ENCODE data around the gene TBXA2R.
"Not testable (repeated sequence)": the region's sequence is repeated elsewhere in the genome, so short reads cannot be mapped to it uniquely, and the experiment has no call there.

Gene TBXA2R

DNA sequence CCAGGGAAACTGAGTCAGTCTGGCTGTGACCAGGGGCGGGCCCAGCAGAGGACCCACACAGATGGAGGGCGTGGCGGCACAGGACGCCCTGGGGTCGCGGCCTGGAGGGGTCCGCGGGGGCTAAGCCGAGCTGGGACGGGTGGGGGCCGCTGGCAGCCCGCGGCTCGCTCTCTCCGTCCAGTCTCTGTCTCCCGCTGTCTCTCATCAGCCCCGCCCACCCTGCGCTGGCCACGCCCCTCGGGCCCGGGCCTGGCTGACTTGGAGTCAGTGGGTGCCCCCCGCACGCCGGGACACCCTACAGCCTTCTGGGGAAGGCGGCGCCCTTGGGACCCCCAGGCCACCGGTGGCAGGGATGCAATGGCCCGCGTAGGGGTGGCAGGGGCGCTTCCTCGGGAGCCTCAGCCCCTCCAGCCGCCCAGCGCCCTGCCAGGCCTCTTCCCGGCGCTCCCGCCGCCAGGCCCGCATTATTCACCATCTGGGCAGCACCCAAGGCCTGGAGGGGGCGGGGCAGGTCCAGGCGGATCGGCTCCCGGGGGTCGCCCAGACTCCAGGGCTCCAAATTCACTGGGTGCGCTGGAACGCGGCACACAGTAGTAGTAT lies at the start of gene TBXA2R:
TBXA2R (minus strand) TSS at position 186 of the 600 bp plus-strand sequence. CDS start 6,241 bp downstream, outside the sequence.
- peaks cover 0 to 2% of the 10 kb centered on the region in 2 donors for H3K9me3 Mint-ChIP-seq
- H3K27me3 Mint-ChIP-seq, result no peaks in the 10 kb centered on the region
- ATAC-seq (replicated peaks) (peak; percentile 59 to 64), DNase-seq (peak; percentile 44)
- peaks cover 10 to 17% of the 10 kb centered on the region in 2 donors for H3K36me3 Mint-ChIP-seq
- H3K4me1 Mint-ChIP-seq, result peaks cover 16 to 28% of the 10 kb centered on the region in 2 donors
- H3K27ac Mint-ChIP-seq, result no peak within 1 kb of the TSS
- peak within 1 kb of the TSS in 1 of 2 donors; percentile 62 for H3K4me3 Mint-ChIP-seq

DNA sequence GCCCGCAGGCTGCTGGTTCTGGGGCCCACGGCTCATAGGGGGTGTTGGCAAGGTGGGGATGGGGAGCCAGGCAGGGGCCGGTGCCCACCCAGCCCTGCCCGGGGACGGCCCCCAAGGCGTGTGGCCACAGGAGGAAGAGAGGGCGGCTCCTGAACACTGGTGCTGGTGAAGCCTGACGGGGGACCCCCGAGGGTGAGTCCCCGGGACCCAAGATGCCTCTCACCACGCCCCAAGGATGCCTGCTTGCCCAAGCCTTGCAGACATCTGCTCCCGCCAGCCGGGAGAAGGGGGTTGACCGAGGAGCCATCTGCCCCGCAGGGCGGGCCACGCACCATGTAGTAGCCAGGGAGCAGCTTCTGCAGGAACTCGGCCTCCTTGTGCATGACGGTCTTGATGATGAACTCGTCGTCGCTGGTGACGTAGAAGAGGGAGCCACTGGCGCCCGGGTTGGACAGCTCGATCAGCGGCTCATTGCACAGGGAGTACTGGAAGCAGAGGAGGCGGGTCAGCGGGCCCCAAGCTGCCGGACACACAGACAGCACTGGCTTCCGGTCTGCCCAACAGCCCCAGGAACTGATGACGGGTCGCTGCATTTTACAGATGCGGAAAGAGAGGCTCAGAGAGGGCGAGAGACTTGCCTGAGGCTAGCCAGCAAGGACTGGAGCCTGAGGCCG lies 49.5 kb upstream of the TBXA2R start:
- H3K27ac Mint-ChIP-seq, result no peak overlapping the region
- DNase-seq, result no peak
- no peak overlapping the region for H3K4me3 Mint-ChIP-seq
- ATAC-seq (replicated peaks), result peak in 1 of 2 donors; percentile 23
- no peaks in the 10 kb centered on the region for H3K4me1 Mint-ChIP-seq
- H3K9me3 Mint-ChIP-seq, result peaks cover 0 to 2% of the 10 kb centered on the region in 2 donors
- H3K27me3 Mint-ChIP-seq, result no peaks in the 10 kb centered on the region
- peaks cover 40 to 58% of the 10 kb centered on the region in 2 donors for H3K36me3 Mint-ChIP-seq

DNA sequence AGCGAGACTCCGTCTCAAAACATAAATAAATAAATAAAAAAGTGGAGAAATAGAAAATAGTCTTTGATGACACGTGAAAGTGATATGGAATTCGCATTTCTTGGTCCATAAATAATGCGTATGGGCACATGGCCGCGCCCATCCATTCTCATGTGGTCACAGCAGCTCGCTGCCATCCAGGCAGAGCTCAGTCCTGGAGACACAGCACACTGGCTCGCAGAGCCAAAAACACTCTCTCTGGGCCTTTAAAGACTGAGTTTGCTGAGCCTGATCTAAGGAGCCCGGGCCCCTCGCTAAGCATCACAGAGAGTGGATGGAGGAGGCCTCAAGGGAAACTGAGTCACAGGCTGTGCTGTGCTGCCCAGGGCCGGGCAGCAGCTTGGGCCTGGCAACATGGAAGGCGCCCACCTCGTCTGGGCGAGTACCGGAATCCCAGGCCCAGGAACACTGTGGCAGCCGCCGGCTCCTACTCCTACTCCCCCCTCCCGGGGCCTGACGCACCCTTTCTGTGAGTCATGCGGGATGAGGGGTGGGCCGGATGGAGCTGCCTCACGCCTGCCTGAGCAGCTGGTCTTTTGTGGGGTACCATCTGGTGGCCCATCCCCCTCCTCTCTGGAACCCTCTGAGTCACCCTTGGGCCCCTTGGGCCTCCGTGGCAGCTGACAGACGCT lies 48.9 kb upstream of the TBXA2R start:
- peaks cover 39 to 57% of the 10 kb centered on the region in 2 donors for H3K36me3 Mint-ChIP-seq
- DNase-seq (no peak), ATAC-seq (replicated peaks) (peak; percentile 67 to 76)
- no peak overlapping the region for H3K4me3 Mint-ChIP-seq
- no peaks in the 10 kb centered on the region for H3K27me3 Mint-ChIP-seq
- no peaks in the 10 kb centered on the region for H3K4me1 Mint-ChIP-seq
- no peak overlapping the region for H3K27ac Mint-ChIP-seq
- H3K9me3 Mint-ChIP-seq, result peaks cover 0 to 2% of the 10 kb centered on the region in 2 donors

DNA sequence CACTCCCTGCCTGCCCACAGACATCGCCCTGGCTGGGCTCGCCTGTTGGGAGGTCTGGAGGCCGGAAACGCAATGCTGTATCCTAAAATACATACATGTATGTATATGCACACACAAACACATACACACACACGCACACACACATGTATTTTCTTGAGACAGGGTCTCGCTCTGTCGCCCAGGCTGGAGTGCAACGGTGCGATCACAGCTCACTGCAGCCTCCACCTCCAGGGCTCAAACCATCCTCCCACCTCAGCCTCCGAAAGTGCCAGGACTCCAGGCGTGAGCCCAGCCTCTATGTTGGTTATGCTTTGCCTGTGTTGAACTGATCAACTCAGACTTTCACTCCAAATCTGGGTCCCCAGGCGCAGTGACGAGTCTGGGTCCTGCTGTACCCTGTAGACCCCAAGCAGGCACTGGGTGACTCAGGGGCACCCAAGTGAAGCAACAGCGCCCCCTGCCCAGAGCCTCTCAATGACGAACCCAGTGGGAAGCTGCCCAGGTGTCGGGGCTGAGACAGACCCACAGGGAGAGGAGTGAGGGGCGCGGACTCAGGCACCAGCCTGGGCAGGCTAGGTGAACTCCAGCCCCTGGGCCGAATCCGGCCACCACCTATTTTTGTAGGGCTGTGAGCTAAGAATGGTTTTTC lies 47.3 kb upstream of the TBXA2R start:
- Mint-ChIP-seq H3K36me3 (peaks cover 33 to 50% of the 10 kb centered on the region in 2 donors), H3K9me3 (peaks cover 0 to 2% of the 10 kb centered on the region in 2 donors), H3K27me3 (no peaks in the 10 kb centered on the region), H3K4me1 (no peaks in the 10 kb centered on the region), H3K4me3 (no peak overlapping the region), H3K27ac (no peak overlapping the region)
- ATAC-seq (replicated peaks) (no peak), DNase-seq (no peak)

DNA sequence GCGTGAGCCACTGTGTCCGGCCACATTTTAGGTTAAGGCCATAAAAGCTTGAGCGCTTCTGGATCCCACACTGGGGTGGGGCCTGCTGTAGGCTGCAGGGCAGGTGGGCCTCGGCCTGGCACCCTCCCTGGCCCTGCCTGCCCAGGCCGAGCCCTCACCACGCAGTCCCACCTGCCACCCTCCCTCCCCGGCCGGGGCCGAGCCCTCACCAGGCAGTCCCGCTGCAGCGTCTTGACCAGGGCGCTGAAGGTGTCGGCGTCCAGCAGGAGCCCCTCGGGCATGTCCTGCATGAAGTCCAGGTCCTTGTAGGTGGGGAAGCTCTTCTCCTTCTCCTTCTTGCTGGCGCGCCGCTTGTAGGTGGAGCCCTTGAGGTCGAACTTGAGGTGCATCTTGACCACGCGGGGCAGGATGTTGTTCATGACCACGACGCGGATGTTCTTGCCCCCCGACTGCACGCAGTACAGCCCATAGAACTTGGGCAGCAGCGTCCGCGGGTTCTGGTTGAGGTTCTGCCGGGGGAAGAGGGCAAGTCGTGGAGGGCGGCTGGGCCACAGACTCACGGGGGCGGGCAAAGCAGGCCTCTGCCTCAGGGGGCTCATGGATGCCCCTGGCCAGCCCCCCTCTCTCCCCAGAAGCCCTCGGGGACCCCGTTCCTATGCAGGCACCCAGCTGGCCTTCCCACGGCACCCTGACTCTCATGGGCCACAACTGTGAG lies 46.6 kb upstream of the TBXA2R start:
- H3K36me3 Mint-ChIP-seq, result peaks cover 30 to 47% of the 10 kb centered on the region in 2 donors
- ATAC-seq (replicated peaks) (no peak), DNase-seq (no peak)
- no peaks in the 10 kb centered on the region for H3K4me1 Mint-ChIP-seq
- peak overlapping the region; percentile 20 for H3K27ac Mint-ChIP-seq
- peaks cover 0 to 2% of the 10 kb centered on the region in 2 donors for H3K9me3 Mint-ChIP-seq
- H3K27me3 Mint-ChIP-seq, result no peaks in the 10 kb centered on the region
- H3K4me3 Mint-ChIP-seq, result no peak overlapping the region

DNA sequence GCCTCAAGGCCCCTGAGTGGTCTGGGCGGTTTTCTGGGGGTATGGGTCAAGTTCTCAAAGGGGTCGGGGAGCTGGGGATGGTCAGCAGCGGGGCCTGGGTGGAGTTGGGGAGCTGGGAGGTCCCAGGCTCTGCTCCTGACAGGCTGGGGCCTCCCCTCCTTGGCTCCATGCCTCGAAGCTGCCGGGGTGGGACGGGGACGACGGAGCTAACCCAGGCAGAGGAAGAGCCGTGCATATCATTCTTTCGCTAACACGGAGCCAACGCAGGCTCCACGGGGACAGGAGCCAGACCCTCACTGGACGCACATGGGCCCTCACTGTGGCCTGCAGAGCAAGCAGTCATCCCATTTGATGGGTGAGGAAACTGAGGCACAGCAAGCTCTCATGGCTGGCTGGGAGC lies 45.7 kb upstream of the TBXA2R start:
- H3K4me1 Mint-ChIP-seq, result no peaks in the 10 kb centered on the region
- DNase-seq (no peak), ATAC-seq (replicated peaks) (no peak)
- H3K9me3 Mint-ChIP-seq, result peaks cover 0 to 2% of the 10 kb centered on the region in 2 donors
- no peaks in the 10 kb centered on the region for H3K27me3 Mint-ChIP-seq
- H3K36me3 Mint-ChIP-seq, result peaks cover 26 to 39% of the 10 kb centered on the region in 2 donors
- no peak overlapping the region for H3K4me3 Mint-ChIP-seq
- H3K27ac Mint-ChIP-seq, result no peak overlapping the region

DNA sequence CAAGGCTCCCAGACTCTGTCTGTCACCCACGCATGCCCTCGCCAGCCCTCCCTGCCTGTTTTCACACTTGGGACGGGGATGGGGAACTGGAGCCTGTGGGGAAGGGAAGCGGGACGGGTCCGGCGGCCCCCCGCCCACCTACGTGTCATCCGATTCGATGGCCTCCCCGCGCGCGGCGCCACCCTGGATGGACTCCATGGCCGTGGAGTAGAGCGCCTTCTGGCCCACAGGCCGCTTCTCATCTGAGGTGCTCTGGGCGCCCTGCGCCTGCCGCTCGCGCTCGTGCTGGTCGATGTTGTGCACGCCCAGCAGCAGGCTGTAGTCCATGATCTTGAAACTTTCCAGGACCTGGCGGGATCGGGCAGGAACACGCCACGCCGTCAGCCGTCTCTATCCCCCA lies 45.0 kb upstream of the TBXA2R start:
- ATAC-seq (replicated peaks) (no peak), DNase-seq (no peak)
- Mint-ChIP-seq H3K27me3 (no peaks in the 10 kb centered on the region), H3K27ac (no peak overlapping the region), H3K9me3 (no peaks in the 10 kb centered on the region), H3K4me1 (no peaks in the 10 kb centered on the region), H3K4me3 (no peak overlapping the region), H3K36me3 (peaks cover 21 to 33% of the 10 kb centered on the region in 2 donors)

DNA sequence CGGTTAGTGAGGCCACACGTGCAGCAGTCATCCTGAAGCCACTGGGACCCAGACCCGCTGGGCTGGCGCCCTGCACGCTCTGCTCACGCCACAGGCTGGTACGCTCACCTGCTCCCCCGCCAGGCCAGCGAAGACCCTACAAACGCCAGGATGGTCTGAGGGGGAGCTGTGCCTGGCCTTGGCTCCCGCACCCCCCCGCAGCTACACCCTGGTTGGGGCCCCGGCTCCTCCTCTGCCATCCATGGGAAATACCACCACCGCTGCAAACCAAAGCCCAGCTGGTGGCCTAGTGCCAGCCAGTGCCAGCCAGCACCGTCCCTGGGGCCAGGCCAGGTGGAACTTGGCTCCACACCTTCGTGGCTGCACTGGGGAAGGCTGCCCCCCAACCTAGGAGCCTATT lies 43.2 kb upstream of the TBXA2R start:
- Mint-ChIP-seq H3K27ac (no peak overlapping the region), H3K36me3 (peaks cover 25 to 39% of the 10 kb centered on the region in 2 donors), H3K9me3 (no peaks in the 10 kb centered on the region), H3K27me3 (no peaks in the 10 kb centered on the region), H3K4me1 (no peaks in the 10 kb centered on the region), H3K4me3 (no peak overlapping the region)
- no peak for DNase-seq
- ATAC-seq (replicated peaks), result no peak

DNA sequence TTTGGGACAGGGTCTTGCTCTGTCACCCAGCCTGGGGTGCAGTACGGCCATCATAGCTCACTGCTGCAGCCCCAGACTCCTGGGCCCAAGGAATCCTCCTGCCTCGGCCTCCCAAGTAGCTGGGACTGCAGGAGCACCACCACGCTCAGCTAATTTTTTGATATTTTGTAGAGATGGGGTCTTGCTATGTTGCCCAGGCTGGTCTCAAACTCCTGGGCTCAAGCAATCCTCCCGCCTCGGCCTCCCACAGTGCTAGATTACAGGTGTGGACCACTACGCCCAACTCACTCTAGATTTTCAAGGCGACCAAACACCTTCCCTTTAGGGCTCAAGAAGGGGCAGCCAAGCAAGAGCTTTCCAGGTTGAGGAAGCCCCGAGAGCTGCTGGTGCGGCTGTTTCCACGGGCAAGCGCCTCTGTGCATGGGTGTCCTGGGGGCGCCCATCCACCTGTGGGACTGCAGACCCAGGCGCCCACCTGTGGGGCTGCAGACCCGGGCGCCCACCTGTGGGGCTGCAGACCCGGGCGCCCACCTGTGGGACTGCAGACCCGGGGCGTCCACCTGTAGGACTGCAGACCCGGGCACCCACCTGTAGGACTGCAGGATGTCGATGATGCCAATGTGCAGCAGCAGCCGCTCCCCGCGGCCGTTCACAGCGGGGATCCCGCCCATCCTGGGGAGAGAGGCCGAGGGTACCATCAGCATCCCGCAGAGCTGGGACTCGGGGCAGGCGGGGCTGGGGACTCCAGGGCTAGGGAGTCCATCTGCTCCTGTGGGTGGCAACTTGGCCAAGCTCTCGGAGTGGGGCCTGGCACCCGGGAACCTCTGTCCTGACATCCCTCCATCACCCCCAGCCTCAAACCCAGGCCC lies 41.6 kb upstream of the TBXA2R start:
- no peaks in the 10 kb centered on the region for H3K27me3 Mint-ChIP-seq
- H3K4me1 Mint-ChIP-seq, result no peaks in the 10 kb centered on the region
- ATAC-seq (replicated peaks) (no peak), DNase-seq (no peak)
- H3K9me3 Mint-ChIP-seq, result no peaks in the 10 kb centered on the region
- peaks cover 24 to 47% of the 10 kb centered on the region in 2 donors for H3K36me3 Mint-ChIP-seq
- no peak overlapping the region for H3K27ac Mint-ChIP-seq
- H3K4me3 Mint-ChIP-seq, result no peak overlapping the region

DNA sequence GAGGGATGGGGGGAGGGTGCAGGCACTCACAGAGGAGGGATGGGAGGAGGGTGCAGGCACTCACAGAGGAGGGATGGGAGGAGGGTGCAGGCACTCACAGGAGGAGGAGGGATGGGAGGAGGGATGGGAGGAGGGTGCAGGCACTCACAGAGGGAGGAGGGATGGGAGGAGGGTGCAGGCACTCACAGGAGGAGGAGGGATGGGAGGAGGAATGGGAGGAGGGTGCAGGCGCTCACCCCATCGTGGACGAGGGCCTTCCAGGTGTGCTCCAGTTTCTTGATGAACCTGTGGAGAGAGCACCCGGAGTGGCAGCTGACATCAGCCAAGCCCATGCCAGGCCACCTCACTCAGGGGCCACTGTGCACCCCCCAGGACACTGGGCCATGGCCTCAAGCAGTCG lies 40.4 kb upstream of the TBXA2R start:
- H3K36me3 Mint-ChIP-seq, result peaks cover 27 to 50% of the 10 kb centered on the region in 2 donors
- DNase-seq; ATAC-seq (replicated peaks); H3K27ac Mint-ChIP-seq; H3K27me3 Mint-ChIP-seq; H3K4me3 Mint-ChIP-seq; H3K4me1 Mint-ChIP-seq; H3K9me3 Mint-ChIP-seq: not testable (repeated sequence)

DNA sequence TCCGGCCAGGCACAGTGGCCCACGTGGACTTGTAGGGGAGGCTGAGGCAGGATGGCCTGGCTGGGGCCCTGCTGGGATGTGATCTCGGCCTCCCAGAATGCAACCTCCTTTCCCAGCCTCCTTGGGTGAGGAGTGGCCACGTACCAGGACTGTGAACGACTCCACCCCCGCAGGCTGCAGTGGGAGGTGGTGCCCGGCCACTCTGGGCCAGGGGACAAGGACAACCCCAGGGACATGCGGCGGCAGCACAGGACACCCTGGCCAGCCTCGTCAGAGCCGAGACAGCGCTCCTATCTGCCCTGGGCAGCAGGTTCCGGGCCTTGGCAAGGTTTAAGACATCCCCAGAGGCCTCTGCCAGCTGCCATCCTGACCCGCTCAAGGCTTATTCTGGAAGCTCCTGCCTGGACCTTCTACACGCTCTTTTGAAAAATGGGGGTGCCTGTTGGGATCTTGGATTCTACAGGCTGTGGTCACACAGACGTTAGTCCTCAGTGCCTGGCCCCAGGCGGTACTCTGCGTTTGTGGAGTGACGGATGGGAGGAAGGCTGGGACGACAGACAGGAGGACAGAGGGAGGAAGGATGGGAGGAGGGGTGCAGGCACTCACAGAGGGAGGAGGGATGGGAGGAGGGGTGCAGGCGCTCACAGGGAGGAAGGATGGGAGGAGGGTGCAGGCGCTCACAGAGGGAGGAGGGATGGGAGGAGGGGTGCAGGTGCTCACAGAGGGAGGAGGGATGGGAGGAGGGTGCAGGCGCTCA lies 39.8 kb upstream of the TBXA2R start:
- Mint-ChIP-seq H3K9me3 (no peaks in the 10 kb centered on the region), H3K27me3 (no peaks in the 10 kb centered on the region), H3K4me1 (no peaks in the 10 kb centered on the region), H3K27ac (no peak overlapping the region), H3K36me3 (peaks cover 22 to 49% of the 10 kb centered on the region in 2 donors), H3K4me3 (no peak overlapping the region)
- ATAC-seq (replicated peaks) (no peak), DNase-seq (no peak)

DNA sequence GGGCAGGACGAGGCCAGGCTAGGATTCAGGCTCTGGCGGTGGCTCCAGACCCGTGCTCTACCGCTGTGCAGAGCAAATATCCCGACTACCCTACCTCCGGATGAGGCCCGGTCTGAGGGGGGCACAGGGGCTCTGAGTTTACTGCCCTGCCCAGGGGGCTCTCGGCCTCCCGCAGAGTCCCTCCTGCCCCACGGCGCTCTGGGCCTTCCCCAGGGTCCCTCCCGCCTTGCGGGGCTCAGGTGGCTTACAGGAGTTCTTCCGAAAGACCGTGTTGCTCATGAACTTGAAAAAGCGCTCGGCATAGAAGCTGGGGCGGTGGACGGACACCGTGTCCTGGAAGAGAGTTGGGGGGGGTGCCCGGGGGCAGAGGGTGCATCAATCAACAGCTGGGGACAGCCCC lies 39.1 kb upstream of the TBXA2R start:
- DNase-seq, result no peak
- H3K4me3 Mint-ChIP-seq, result no peak overlapping the region
- ATAC-seq (replicated peaks), result no peak
- H3K27ac Mint-ChIP-seq, result no peak overlapping the region
- no peaks in the 10 kb centered on the region for H3K27me3 Mint-ChIP-seq
- H3K36me3 Mint-ChIP-seq, result peaks cover 17 to 43% of the 10 kb centered on the region in 2 donors
- H3K4me1 Mint-ChIP-seq, result no peaks in the 10 kb centered on the region
- H3K9me3 Mint-ChIP-seq, result no peaks in the 10 kb centered on the region

DNA sequence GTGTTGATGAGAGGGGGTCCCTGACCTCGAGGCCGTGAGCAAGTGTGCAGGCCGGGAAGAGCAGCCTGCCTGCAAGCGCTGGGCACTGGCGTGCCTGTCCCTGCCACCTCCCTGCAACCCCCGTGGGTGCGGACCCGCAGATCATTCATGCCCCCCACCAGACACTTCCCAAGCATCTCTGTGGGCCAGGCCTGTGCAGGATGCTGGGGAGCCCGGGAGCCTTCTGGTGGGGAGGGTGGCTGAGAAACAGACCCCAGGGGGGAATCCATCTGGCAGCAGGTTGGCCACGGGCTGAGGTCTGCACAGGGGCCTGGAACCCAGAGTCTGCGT lies 38.4 kb upstream of the TBXA2R start:
- ATAC-seq (replicated peaks), result no peak
- H3K9me3 Mint-ChIP-seq, result no peaks in the 10 kb centered on the region

More for the DNA sequence above, 38.4 kb upstream of the TBXA2R start:
- no peaks in the 10 kb centered on the region for H3K27me3 Mint-ChIP-seq
- DNase-seq, result no peak
- H3K27ac Mint-ChIP-seq, result no peak overlapping the region
- H3K36me3 Mint-ChIP-seq, result peaks cover 17 to 39% of the 10 kb centered on the region in 2 donors
- no peak overlapping the region for H3K4me3 Mint-ChIP-seq
- no peaks in the 10 kb centered on the region for H3K4me1 Mint-ChIP-seq

Measured in stimulated activated naive B cell treated with anti-CD40 and anti-IgM and Interleukin-4, amounts not matched to agents 10 μg/mL and 1 μg/mL and 100 μg/mL, for 72 hours (primary cell).